Thyroid gland (tissue), 4 donors: ENCODE measurements around the gene TNS3. TPM values are rescaled to one million over a fixed set of nuclear protein-coding genes. Genes with fewer than 3 reads are reported as not detected.
A peak's percentile ranks its signal among the peaks of the same experiment; 100 is the strongest.

ENCODE experiments used
- DNase-seq, 2 donors: peaks; one replicate each; pipeline ENCODE4 v3.0.0-alpha.2; 2019
- H3K27ac ChIP-seq, 3 donors: fragments of 200-600 bp; sonication (generic); 1 replicate in 2 of 3; 2 replicates in 1 of 3; pipeline ENCODE4 v1.5.1; 2016 to 2019; ENCODE audit warnings: mild to moderate bottlenecking in 1 of 3, moderate library complexity in 1 of 3
- H3K27me3 ChIP-seq: fragments of 200-600 bp; sonication (generic); one replicate; pipeline ENCODE4 v1.5.1; 2019
- H3K36me3 ChIP-seq, 2 donors: fragments of 200-600 bp; sonication (generic); one replicate each; pipeline ENCODE4 v1.5.1; 2016 to 2019
- H3K4me1 ChIP-seq, 2 donors: fragments of 200-600 bp; sonication (generic); one replicate each; pipeline ENCODE4 v1.5.1; 2017 to 2019
- H3K4me3 ChIP-seq, 3 donors: fragments of 200-600 bp; sonication (generic); replicated peaks in 1 of 3; 1 replicate in 2 of 3; 2 replicates in 1 of 3; pipeline ENCODE4 v1.5.1; 2016; ENCODE audit warnings: mild to moderate bottlenecking in 1 of 3
- H3K9me3 ChIP-seq: fragments of 200-600 bp; sonication (generic); one replicate; pipeline ENCODE4 v1.5.1; 2017
- POLR2A ChIP-seq, 2 donors: fragments of 450-650 bp; IDR thresholded peaks; one replicate each; pipeline ENCODE4 v1.6.1; 2017; ENCODE audit warnings: antibody characterized with exemption in 2 of 2, mild to moderate bottlenecking in 2 of 2, moderate library complexity in 1 of 2
- WGBS, 2 donors: methylation state at CpG; one replicate each; pipeline ENCODE4 v1.1.5; 2017; 5-methylcytosine and 5-hydroxymethylcytosine counted together
- intact Hi-C: fragments of 100-400 bp; cut with DNase I; formaldehyde crosslinking; loops from one replicate; pipeline ENCODE4 v1.15.1; 2023
- total RNA-seq, 4 donors: library from RNA; depleted of rRNA; stranded (reverse); fragments of >200 nt; gene quantifications; one replicate each; pipeline ENCODE4 v1.2.3, GENCODE V29; 2016
- TF ChIP-seq, protein P1 (sequence below), 6 experiments: fragments of 200-600 bp in 3 of 6; fragments of 450-650 bp in 3 of 6; sonication (generic) in 3 of 6; IDR thresholded peaks; one replicate each; pipeline ENCODE4 v1.5.1; 2016 to 2019; ENCODE audit warnings: antibody characterized with exemption in 6 of 6, mild to moderate bottlenecking in 2 of 6, inconsistent platforms in 1 of 6, moderate library complexity in 1 of 6

Gene TNS3
- total RNA-seq, 4 donors from 2014 or later, result 65.8 to 93.0 (median 80.7) TPM

DNA sequence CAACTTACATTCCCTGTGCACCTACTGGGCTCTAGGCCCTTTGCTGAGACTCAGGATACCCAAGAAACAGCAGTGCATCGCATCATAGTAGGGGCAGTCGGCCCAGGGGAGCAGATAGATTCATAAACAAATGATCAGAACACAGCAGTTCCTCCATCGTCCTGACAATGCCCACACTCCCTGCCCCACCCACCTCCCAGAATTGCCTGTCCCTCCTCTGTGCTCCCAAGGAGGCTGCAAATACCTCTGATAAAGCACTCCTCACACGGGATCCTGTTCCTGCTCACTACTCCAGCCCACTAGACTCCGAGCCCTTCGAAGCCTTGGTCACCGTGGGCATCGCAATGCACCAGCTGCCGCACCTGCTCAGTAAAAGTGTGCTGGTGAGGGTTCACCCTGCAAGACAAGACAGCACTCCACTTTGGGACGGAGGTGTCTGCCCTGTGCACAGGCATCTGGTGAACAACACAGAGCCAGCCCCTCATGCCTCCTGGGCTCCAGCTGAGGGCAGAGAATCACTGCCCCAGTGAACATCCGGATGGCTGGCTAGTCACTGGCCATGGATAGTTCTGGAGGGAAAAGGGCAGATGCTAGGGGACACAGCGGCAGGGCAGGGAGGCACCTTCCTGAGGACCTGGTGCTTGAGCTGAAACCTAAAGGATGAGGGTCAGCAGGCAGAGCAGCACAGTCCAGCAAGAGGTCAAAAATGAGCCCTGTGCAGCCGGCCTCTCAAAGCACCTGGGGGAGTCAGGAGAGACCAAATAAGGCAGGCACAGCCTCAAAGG is 60.7 kb downstream of the TNS3 start:
- H3K9me3 ChIP-seq, result no peaks in the 10 kb centered on the region
- no peak for DNase-seq
- no peaks in the 10 kb centered on the region for H3K36me3 ChIP-seq
- H3K27me3 ChIP-seq, result no peaks in the 10 kb centered on the region
- intact Hi-C loops, result no loop called here
- H3K4me3 ChIP-seq, result no peak overlapping the region
- peak overlapping the region in 1 of 3 donors; percentile 45 for H3K27ac ChIP-seq
- 88% methylated on average over 8 to 13 of the region's 13 CpGs for WGBS, 2 donors
- TF ChIP-seq POLR2A (IDR thresholded peaks at IDR 0.05), result no peak
- TF ChIP-seq, protein P1, sequence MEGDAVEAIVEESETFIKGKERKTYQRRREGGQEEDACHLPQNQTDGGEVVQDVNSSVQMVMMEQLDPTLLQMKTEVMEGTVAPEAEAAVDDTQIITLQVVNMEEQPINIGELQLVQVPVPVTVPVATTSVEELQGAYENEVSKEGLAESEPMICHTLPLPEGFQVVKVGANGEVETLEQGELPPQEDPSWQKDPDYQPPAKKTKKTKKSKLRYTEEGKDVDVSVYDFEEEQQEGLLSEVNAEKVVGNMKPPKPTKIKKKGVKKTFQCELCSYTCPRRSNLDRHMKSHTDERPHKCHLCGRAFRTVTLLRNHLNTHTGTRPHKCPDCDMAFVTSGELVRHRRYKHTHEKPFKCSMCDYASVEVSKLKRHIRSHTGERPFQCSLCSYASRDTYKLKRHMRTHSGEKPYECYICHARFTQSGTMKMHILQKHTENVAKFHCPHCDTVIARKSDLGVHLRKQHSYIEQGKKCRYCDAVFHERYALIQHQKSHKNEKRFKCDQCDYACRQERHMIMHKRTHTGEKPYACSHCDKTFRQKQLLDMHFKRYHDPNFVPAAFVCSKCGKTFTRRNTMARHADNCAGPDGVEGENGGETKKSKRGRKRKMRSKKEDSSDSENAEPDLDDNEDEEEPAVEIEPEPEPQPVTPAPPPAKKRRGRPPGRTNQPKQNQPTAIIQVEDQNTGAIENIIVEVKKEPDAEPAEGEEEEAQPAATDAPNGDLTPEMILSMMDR (IDR thresholded peaks at IDR 0.05), result no peak
- H3K4me1 ChIP-seq, result peaks cover 6 to 13% of the 10 kb centered on the region in 2 donors

DNA sequence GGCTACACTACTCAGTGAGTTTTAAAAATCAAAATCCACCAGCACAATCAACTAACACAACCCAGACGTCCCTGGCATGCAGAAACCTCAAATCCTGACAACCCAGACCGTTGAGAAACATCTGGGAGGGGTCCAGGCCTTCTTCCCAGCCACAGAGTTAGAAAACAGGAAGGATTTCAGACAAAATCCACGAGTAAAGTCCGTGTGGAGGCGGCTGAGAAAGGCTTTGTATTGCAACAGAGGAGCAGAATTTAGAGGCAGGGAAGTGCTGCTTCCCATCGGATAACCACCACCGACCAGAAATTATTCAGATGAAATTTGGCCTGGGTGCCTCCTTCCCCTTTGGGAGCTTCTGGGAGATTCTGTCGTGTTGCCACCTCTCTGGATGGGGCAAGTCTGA is 61.5 kb downstream of the TNS3 start:
- 63 to 74% methylated on average over 8 of the region's 8 CpGs for WGBS, 2 donors
- DNase-seq, result peak in 1 of 2 donors; percentile 27
- Histone ChIP-seq H3K27me3 (no peaks in the 10 kb centered on the region), H3K4me3 (no peak overlapping the region), H3K36me3 (no peaks in the 10 kb centered on the region), H3K9me3 (no peaks in the 10 kb centered on the region), H3K27ac (peak overlapping the region in 1 of 3 donors; percentile 45), H3K4me1 (peaks cover 6 to 13% of the 10 kb centered on the region in 2 donors)
- intact Hi-C loops, result no loop called here
- TF ChIP-seq POLR2A (IDR thresholded peaks at IDR 0.05), result no peak
- TF ChIP-seq, protein P1 (IDR thresholded peaks at IDR 0.05), result no peak

DNA sequence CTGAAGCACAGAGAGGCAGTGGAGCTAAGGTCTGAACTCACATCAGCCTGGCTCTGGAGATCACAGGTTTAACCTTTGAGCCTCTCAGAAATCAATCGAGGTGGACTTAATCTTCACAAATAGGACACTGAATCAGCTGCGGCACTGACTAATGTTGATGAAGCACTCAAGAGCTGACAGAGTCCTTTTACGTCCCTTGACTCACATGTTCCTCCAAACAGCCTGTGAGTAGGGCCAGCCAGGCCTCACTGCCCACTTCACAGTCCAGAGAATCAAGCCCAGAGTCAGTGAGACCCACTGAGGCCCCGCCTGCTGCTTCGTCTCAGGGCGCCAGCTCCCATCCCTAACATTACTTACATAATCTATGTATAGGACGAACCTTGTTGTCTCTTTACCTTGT is 63.1 kb downstream of the TNS3 start:
- intact Hi-C loops, result no loop called here
- no peaks in the 10 kb centered on the region for H3K9me3 ChIP-seq
- H3K36me3 ChIP-seq, result no peaks in the 10 kb centered on the region
- no peak for DNase-seq
- no peak for TF ChIP-seq POLR2A (IDR thresholded peaks at IDR 0.05)
- TF ChIP-seq, protein P1 (IDR thresholded peaks at IDR 0.05), result no peak
- H3K4me3 ChIP-seq, result no peak overlapping the region
- 91 to 95% methylated on average over 7 of the region's 7 CpGs for WGBS, 2 donors
- H3K27me3 ChIP-seq, result no peaks in the 10 kb centered on the region
- peaks cover 6 to 18% of the 10 kb centered on the region in 2 donors for H3K4me1 ChIP-seq
- peak overlapping the region in 1 of 3 donors; percentile 13 for H3K27ac ChIP-seq

DNA sequence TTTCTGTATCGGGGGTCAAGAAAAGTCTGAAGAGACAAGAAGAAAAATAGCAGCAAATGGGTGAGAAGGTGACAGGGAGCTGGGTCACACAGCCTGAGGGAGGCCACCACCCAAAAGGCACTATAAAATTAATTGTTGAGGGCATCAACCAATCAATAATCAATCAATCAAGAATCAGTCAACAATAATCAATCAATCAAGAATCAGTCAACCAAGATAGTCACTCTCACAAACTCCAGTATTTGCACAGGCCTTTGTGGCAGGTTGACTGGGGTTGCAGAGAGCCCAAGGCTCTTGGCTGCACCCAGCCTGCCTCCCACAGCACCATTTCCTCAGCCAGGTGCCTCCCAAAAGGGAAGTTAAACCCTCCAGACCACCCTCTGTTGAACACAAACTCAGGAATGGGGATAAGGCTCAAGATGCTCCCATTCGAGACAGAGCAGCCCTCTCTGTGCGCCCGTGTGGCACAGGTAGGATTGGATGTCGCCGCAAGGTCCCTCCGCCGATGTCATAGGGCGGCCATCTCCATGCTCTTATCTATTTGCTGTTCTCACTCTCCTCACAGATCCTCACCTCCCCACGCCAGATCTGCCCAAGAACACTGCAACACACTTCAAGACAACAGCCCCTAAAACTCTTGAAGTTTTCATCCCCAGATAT is 64.0 kb downstream of the TNS3 start:
- H3K27ac ChIP-seq, result no peak overlapping the region
- no peak overlapping the region for H3K4me3 ChIP-seq
- DNase-seq, result no peak
- no peaks in the 10 kb centered on the region for H3K36me3 ChIP-seq
- intact Hi-C loops, result no loop called here
- H3K4me1 ChIP-seq, result peaks cover 6 to 21% of the 10 kb centered on the region in 2 donors
- H3K27me3 ChIP-seq, result no peaks in the 10 kb centered on the region
- 96 to 98% methylated on average over 10 of the region's 10 CpGs for WGBS, 2 donors
- no peaks in the 10 kb centered on the region for H3K9me3 ChIP-seq
- TF ChIP-seq, protein P1 (IDR thresholded peaks at IDR 0.05), result no peak
- no peak for TF ChIP-seq POLR2A (IDR thresholded peaks at IDR 0.05)
